Upper lobe of left lung (tissue), 6 donors: ENCODE data around the gene ACO1. TPM values are rescaled to one million over a fixed set of nuclear protein-coding genes. Genes with fewer than 3 reads are reported as not detected.

Experiments
- ATAC-seq, 2 donors: fragments of 200-7000 bp; cut with Tn5 transposase; one replicate each; pipeline ENCODE4 v1.9.1; 2022; ENCODE audit warnings: mild to moderate bottlenecking in 2 of 2, moderate library complexity in 2 of 2; ENCODE audit not compliant: low FRiP score in 2 of 2
- DNase-seq, 2 donors: peaks; one replicate each; pipeline ENCODE4 v3.0.0-alpha.2; 2019 to 2020
- H3K27ac ChIP-seq, 4 donors: fragments of 200-600 bp; sonication (generic); one replicate each; pipeline ENCODE4 v1.5.1; 2016 to 2019
- H3K27me3 ChIP-seq, 4 donors: fragments of 200-600 bp; sonication (generic); one replicate each; pipeline ENCODE4 v1.5.1; 2017 to 2019
- H3K36me3 ChIP-seq, 4 donors: fragments of 200-600 bp; sonication (generic); one replicate each; pipeline ENCODE4 v1.5.1; 2016 to 2019
- H3K4me1 ChIP-seq, 4 donors: fragments of 200-600 bp; sonication (generic); one replicate each; pipeline ENCODE4 v1.5.1; 2018 to 2019
- H3K4me3 ChIP-seq, 4 donors: fragments of 200-600 bp; sonication (generic); one replicate each; pipeline ENCODE4 v1.5.1; 2017 to 2019; ENCODE audit warnings: mild to moderate bottlenecking in 2 of 4, moderate library complexity in 1 of 4
- H3K9me3 ChIP-seq, 4 donors: fragments of 200-600 bp; sonication (generic); one replicate each; pipeline ENCODE4 v1.5.1; 2018 to 2019
- EP300 ChIP-seq, 4 donors: sonication (generic); formaldehyde crosslinking; IDR thresholded peaks; one replicate each; pipeline ENCODE4 v1.5.1; 2017; ENCODE audit warnings: antibody characterized with exemption in 4 of 4, control low read depth in 2 of 4
- POLR2A ChIP-seq, 4 donors: fragments of 450-650 bp; IDR thresholded peaks; one replicate each; pipeline ENCODE4 v1.5.1; 2016 to 2017; ENCODE audit warnings: antibody characterized with exemption in 4 of 4, mild to moderate bottlenecking in 2 of 4
- POLR2AphosphoS5 ChIP-seq, 2 donors: sonication (generic); formaldehyde crosslinking; IDR thresholded peaks; one replicate each; pipeline ENCODE4 v1.5.1; 2017; ENCODE audit warnings: antibody characterized with exemption in 2 of 2
- WGBS, 2 donors: methylation state at CpG; one replicate each; pipeline ENCODE4 v1.1.5; 2017 to 2018; 5-methylcytosine and 5-hydroxymethylcytosine counted together
- total RNA-seq, 6 donors: library from RNA; depleted of rRNA in 4 of 6; stranded (reverse); fragments of >200 nt in 4 of 6; gene quantifications; one replicate each; pipeline versions ENCODE4 v1.1.0 to v1.2.1, GENCODE V29; 2016 to 2021
- TF ChIP-seq, protein P1 (sequence below), 6 experiments: fragments of 450-650 bp in 4 of 6; fragments of 200-600 bp in 2 of 6; sonication (generic) in 2 of 6; IDR thresholded peaks; one replicate each; pipeline ENCODE4 v1.5.1; 2016 to 2019; ENCODE audit warnings: antibody characterized with exemption in 6 of 6
- donor health status: DM: no; HTN: no; CAD: no; lungs with moderate emphysema.
- donor health status: DM: no; HTN: yes; CAD: no; lungs with severe emphysema.

The ACO1 gene
- total RNA-seq, 6 donors from 2014 or later = 12.4 to 33.0 (median 29.1) TPM

GRCh38 chr9:32385885-32386283 is 1.4 kb downstream of the ACO1 start:
- H3K27ac ChIP-seq = no peak overlapping the region
- 89 to 93% methylated on average over 3 of the region's 3 CpGs for WGBS, 2 donors
- no peak for ATAC-seq
- H3K36me3 ChIP-seq = no peaks in the 10 kb centered on the region
- peak overlapping the region in 1 of 4 donors; percentile 86 for H3K4me3 ChIP-seq
- no peaks in the 10 kb centered on the region for H3K27me3 ChIP-seq
- TF ChIP-seq POLR2AphosphoS5 (IDR thresholded peaks at IDR 0.05) = no peak
- TF ChIP-seq, protein P1, sequence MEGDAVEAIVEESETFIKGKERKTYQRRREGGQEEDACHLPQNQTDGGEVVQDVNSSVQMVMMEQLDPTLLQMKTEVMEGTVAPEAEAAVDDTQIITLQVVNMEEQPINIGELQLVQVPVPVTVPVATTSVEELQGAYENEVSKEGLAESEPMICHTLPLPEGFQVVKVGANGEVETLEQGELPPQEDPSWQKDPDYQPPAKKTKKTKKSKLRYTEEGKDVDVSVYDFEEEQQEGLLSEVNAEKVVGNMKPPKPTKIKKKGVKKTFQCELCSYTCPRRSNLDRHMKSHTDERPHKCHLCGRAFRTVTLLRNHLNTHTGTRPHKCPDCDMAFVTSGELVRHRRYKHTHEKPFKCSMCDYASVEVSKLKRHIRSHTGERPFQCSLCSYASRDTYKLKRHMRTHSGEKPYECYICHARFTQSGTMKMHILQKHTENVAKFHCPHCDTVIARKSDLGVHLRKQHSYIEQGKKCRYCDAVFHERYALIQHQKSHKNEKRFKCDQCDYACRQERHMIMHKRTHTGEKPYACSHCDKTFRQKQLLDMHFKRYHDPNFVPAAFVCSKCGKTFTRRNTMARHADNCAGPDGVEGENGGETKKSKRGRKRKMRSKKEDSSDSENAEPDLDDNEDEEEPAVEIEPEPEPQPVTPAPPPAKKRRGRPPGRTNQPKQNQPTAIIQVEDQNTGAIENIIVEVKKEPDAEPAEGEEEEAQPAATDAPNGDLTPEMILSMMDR (IDR thresholded peaks at IDR 0.05) = no peak
- no peak for TF ChIP-seq EP300 (IDR thresholded peaks at IDR 0.05)
- TF ChIP-seq POLR2A (IDR thresholded peaks at IDR 0.05) = no peak
- H3K9me3 ChIP-seq = no peaks in the 10 kb centered on the region
- no peak for DNase-seq
- H3K4me1 ChIP-seq = peaks cover 14 to 28% (median 19%) of the 10 kb centered on the region in 4 donors

- Histone ChIP-seq H3K4me1 (peaks cover 14 to 28% (median 19%) of the 10 kb centered on the region in 4 donors), H3K27me3 (no peaks in the 10 kb centered on the region), H3K36me3 (no peaks in the 10 kb centered on the region), H3K4me3 (no peak overlapping the region), H3K27ac (no peak overlapping the region), H3K9me3 (no peaks in the 10 kb centered on the region)
- ATAC-seq (no peak), DNase-seq (no peak)
- TF ChIP-seq POLR2A (IDR thresholded peaks at IDR 0.05) (no peak), EP300 (IDR thresholded peaks at IDR 0.05) (no peak), POLR2AphosphoS5 (IDR thresholded peaks at IDR 0.05) (no peak)
- TF ChIP-seq, protein P1 (IDR thresholded peaks at IDR 0.05) = no peak
- WGBS, 2 donors = 82 to 96% methylated on average over 1 of the region's 1 CpG
These were observed 2.8 kb downstream of the ACO1 start for GRCh38 chr9:32387256-32387655.

DNA sequence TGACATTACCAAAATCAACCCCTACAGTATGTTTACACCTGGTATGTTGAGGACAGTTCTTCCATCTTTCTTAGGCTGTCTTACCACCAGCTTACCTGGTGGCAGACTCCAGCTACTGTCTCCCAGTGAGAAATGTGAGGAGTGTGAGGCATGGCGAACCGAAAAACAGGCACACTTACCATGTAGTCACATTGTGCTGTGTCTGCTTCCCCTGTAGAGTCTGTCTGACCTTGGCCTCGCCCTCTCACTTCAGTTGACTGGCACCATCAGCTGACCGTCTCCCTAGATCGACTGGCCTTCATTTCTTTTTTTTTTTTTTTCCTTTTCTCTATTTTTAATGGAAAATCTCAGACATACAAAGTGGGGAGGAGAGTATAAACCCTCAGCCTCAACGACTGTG is 4.9 kb downstream of the ACO1 start:
- 85 to 93% methylated on average over 6 of the region's 6 CpGs for WGBS, 2 donors
- TF ChIP-seq, protein P1 (IDR thresholded peaks at IDR 0.05) = no peak
- TF ChIP-seq POLR2A (IDR thresholded peaks at IDR 0.05) (no peak), EP300 (IDR thresholded peaks at IDR 0.05) (no peak)
- DNase-seq = no peak
- no peak overlapping the region for H3K27ac ChIP-seq
- no peaks in the 10 kb centered on the region for H3K36me3 ChIP-seq
- H3K9me3 ChIP-seq = no peaks in the 10 kb centered on the region
- no peak for ATAC-seq
- H3K4me1 ChIP-seq = peaks cover 6 to 20% (median 12%) of the 10 kb centered on the region in 4 donors
- no peak overlapping the region for H3K4me3 ChIP-seq
- no peaks in the 10 kb centered on the region for H3K27me3 ChIP-seq

DNA sequence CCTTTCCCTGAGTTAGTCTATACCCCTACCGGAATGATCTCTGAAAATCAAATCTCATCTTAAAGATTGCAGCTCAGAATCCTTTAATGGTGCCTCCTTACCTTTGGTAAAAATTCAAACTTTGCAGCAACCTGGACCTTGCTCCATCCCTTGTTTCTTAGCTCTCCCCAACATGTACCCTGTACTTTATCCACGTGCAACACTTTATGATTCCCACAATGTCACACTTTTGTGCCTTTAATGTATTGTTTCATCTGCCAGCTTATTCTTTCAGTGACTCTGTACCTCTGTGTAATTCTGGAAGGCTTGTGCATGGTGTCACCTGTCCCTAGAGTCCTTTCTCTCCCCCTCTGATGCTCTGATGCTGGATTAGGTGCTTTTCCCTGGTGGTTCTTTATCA is 9.5 kb downstream of the ACO1 start:
- no peak for DNase-seq

More for the DNA sequence above, 9.5 kb downstream of the ACO1 start:
- no peak for TF ChIP-seq POLR2AphosphoS5 (IDR thresholded peaks at IDR 0.05)
- no peak for TF ChIP-seq POLR2A (IDR thresholded peaks at IDR 0.05)
- TF ChIP-seq, protein P1 (IDR thresholded peaks at IDR 0.05) = no peak
- TF ChIP-seq EP300 (IDR thresholded peaks at IDR 0.05) = no peak
- Histone ChIP-seq H3K4me1 (peaks cover 0 to 8% (median 4%) of the 10 kb centered on the region in 4 donors), H3K9me3 (no peaks in the 10 kb centered on the region), H3K4me3 (no peak overlapping the region), H3K36me3 (no peaks in the 10 kb centered on the region), H3K27ac (no peak overlapping the region), H3K27me3 (no peaks in the 10 kb centered on the region)
- ATAC-seq = no peak
- 93 to 96% methylated on average over 2 of the region's 2 CpGs for WGBS, 2 donors
